NCI-H2196 (cell line): ENCODE data around the gene FKBP15.
"Not testable (repeated sequence)": the region's sequence is repeated elsewhere in the genome, so short reads cannot be mapped to it uniquely, and the experiment has no call there.

Source experiments
- DNase-seq: peaks from one replicate; lab custom pipeline; 2025; ENCODE audit not compliant: unreplicated experiment; lab: John Stamatoyannopoulos, UW

FKBP15 gene

GRCh38 chr9:113149561-113149960, 71.5 kb downstream of the FKBP15 start:
- not testable (repeated sequence) for DNase-seq

GRCh38 chr9:113148781-113149510, 72.1 kb downstream of the FKBP15 start:
- no peak for DNase-seq

- no peak for DNase-seq
These were observed 72.7 kb downstream of the FKBP15 start for GRCh38 chr9:113148372-113148705.

GRCh38 chr9:113143432-113144227, 77.4 kb downstream of the FKBP15 start:
- DNase-seq = no peak

- not testable (repeated sequence) for DNase-seq
These were observed 80.2 kb downstream of the FKBP15 start for GRCh38 chr9:113140896-113141295.

GRCh38 chr9:113139953-113140352, 81.1 kb downstream of the FKBP15 start:
- no peak for DNase-seq

GRCh38 chr9:113139225-113139829, 81.8 kb downstream of the FKBP15 start:
- DNase-seq = no peak

- no peak for DNase-seq
These were observed 82.3 kb downstream of the FKBP15 start for GRCh38 chr9:113138760-113139159.

- no peak for DNase-seq
These were observed 83.6 kb downstream of the FKBP15 start for GRCh38 chr9:113137196-113138168.

- DNase-seq = no peak
These were observed 89.4 kb downstream of the FKBP15 start for GRCh38 chr9:113131689-113132151.

GRCh38 chr9:113129884-113130283, 91.2 kb downstream of the FKBP15 start:
- DNase-seq = no peak

GRCh38 chr9:113129466-113129865, 91.6 kb downstream of the FKBP15 start:
- no peak for DNase-seq

- DNase-seq = no peak
These were observed 95.6 kb downstream of the FKBP15 start for GRCh38 chr9:113125386-113126035.

GRCh38 chr9:113118829-113119228, 102.2 kb downstream of the FKBP15 start:
- not testable (repeated sequence) for DNase-seq
